ENCODE data around the gene CEBPZOS. TPM values are rescaled to one million over a fixed set of nuclear protein-coding genes. Genes with fewer than 3 reads are reported as not detected.

The CEBPZOS gene
- total and polyA plus RNA-seq, 2 of the 8 experiments (the other 6 are each of a cell fraction or from before 2014, with no cell fraction given) = 27.3 to 43.5 TPM

DNA sequence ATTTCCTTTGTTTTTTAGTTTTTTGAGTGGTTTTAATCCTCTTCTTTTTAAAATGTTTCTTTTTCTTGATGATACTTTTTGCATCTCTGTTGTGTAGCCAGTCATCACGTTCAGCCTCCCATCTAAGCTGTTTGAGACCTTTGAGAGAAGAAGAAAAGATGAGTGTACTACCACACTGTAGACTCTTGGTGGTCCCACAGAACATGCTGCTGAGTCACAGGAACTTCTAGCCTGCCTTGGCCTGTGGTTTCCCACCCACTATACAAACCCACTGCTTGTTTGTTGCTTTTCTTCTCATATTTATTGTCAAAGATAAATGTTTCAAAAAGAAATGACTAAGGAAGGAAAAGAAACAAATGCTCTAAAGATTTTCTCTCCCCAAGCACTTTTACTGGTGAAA, 5.5 kb downstream of the CEBPZOS start:
- Histone ChIP-seq H3K9ac (replicated peaks in 1 of 4; ENCODE audit: extremely low read depth in 1 of 4, low read depth in 3 of 4, low read length in 3 of 4) (no peak overlapping the region), H3K4ac (replicated peaks; ENCODE audit: insufficient read length, low read depth, low read length) (peak overlapping the region; percentile 9), H3K23me2 (ENCODE audit: low read depth, low read length) (peaks cover 4% of the 10 kb centered on the region), H3K27me3 (replicated peaks in 1 of 4; ENCODE audit: control insufficient read depth in 3 of 4, extremely low read depth in 1 of 4, insufficient read depth in 3 of 4, low read length in 3 of 4) (no peaks in the 10 kb centered on the region), H3K79me2 (ENCODE audit: control insufficient read depth in 1 of 2, insufficient read depth in 2 of 2, low read length in 2 of 2) (peaks cover 3 to 35% of the 10 kb centered on the region in 2 experiments; a peak in 3 of 4 replicates), H3K14ac (ENCODE audit: insufficient read length) (no peak overlapping the region), H3K4me1 (replicated peaks in 1 of 4; ENCODE audit: control insufficient read depth in 3 of 4, insufficient read depth in 4 of 4, low read length in 3 of 4) (peaks cover 0 to 17% (median 5%) of the 10 kb centered on the region in 4 experiments; a peak in 4 of 7 replicates), H3K18ac (ENCODE audit: extremely low read depth, low read length) (peak overlapping the region; percentile 36; the same call in 1 of the 2 replicates), H3K23ac (ENCODE audit: insufficient read length) (no peak overlapping the region), H4K91ac (replicated peaks; ENCODE audit: insufficient read length, low read length) (no peak overlapping the region), H3K27ac (ENCODE audit: low read depth, low read length) (peak overlapping the region; percentile 52; the same call in 1 of the 2 replicates), H2BK120ac (replicated peaks; ENCODE audit: low read depth, low read length) (no peak overlapping the region), H4K5ac (ENCODE audit: insufficient read length, low read depth, low read length) (peak overlapping the region; percentile 6), H2BK5ac (ENCODE audit: low read depth, low read length) (no peak overlapping the region), H2BK12ac (ENCODE audit: low read depth, low read length) (no peak overlapping the region), H4K8ac (ENCODE audit: extremely low read depth, insufficient read depth, low read length) (no peak overlapping the region), H3K9me3 (ENCODE audit: insufficient read depth in 2 of 2, low read depth in 1 of 2, low read length in 1 of 2) (peaks cover 8 to 9% of the 10 kb centered on the region in 2 experiments), H2BK15ac (ENCODE audit: low read length) (no peak overlapping the region), H3K4me2 (ENCODE audit: insufficient read depth in 1 of 2, low read depth in 2 of 2, low read length in 2 of 2) (no peak overlapping the region), H3K4me3 (ENCODE audit: extremely low read depth in 1 of 4, insufficient read depth in 2 of 4, low read depth in 3 of 4, low read length in 4 of 4) (no peak overlapping the region), H3K79me1 (ENCODE audit: low read depth, low read length) (no peaks in the 10 kb centered on the region), H3K36me3 (ENCODE audit: control insufficient read depth in 2 of 4, insufficient read depth in 4 of 4, low read length in 3 of 4) (peaks cover 4 to 56% (median 36%) of the 10 kb centered on the region in 4 experiments; a peak in 6 of 8 replicates), H2AK5ac (ENCODE audit: low read depth, low read length) (no peak overlapping the region), H2AFZ (ENCODE audit: low read length) (no peak overlapping the region), H3K56ac (replicated peaks; ENCODE audit: insufficient read length, low read depth, low read length) (no peak overlapping the region), H2BK20ac (ENCODE audit: low read length) (no peak overlapping the region), H4K20me1 (replicated peaks in 1 of 2; ENCODE audit: control insufficient read depth in 1 of 2, insufficient read depth in 2 of 2, low read length in 2 of 2) (peaks cover 0 to 2% of the 10 kb centered on the region in 2 experiments)
- POLR2A ChIA-PET (ENCODE audit: partially characterized antibody) = interaction anchor here (0.6 to 3.1 kb wide), 6 partner anchors 12 to 440 kb away, joined by 3 to 26 read pairs (median 4); partner anchors contain the start of genes CEBPZ, NDUFAF7 and SULT6B1
- FAIRE-seq (no peak), DNase-seq (ENCODE audit: low read depth in 1 of 2, low spot score in 2 of 2) (no peak)
- CTCF ChIA-PET (ENCODE audit: partially characterized antibody) = interaction anchor here (0.6 to 1.5 kb wide), 5 partner anchors 11 to 34 kb away, joined by 3 to 5 read pairs (median 3); partner anchors contain the start of gene SULT6B1
- TF ChIP-seq HDAC2 (IDR thresholded peaks at IDR 0.05; ENCODE audit: borderline replicate concordance in 1 of 2, low read depth in 2 of 2, low read length in 2 of 2) (no peak), POLR2A (IDR thresholded peaks at IDR 0.05; ENCODE audit: control extremely low read depth in 1 of 2, low read depth in 2 of 2, low read length in 2 of 2) (no peak)
- 80% methylated on average over 1 of the region's 1 CpG; no CpG with 5 or more reads in 1 of the 2 experiments for WGBS, 2 experiments (ENCODE audit: extremely low coverage in 1 of 2, insufficient coverage in 1 of 2, insufficient read length in 1 of 2, insufficient replicate concordance in 2 of 2, low coverage in 1 of 2, low lambda C conversion rate in 2 of 2, missing lambda C conversion rate in 1 of 2)

Data from H1 (cell line).